OCI-LY7 (cell line): ENCODE data around the gene SOD1.

ENCODE experiments used
- EZH2phosphoT487 ChIP-seq: fragments of 200-600 bp; sonication (generic); IDR thresholded peaks from 2 replicates; pipeline ENCODE4 v1.6.1; 2018; ENCODE audit warnings: low read depth, borderline replicate concordance, mild to moderate bottlenecking, mixed run types, antibody characterized with exemption, low read length, moderate library complexity, mixed read lengths
- TF ChIP-seq, protein P1 (sequence below): fragments of 200-600 bp; sonication (generic); conservative IDR thresholded peaks from 2 replicates; pipeline ENCODE4 v1.5.1; 2014; ENCODE audit warnings: mild to moderate bottlenecking, antibody characterized with exemption, low read length, moderate library complexity, mixed read lengths

DNA sequence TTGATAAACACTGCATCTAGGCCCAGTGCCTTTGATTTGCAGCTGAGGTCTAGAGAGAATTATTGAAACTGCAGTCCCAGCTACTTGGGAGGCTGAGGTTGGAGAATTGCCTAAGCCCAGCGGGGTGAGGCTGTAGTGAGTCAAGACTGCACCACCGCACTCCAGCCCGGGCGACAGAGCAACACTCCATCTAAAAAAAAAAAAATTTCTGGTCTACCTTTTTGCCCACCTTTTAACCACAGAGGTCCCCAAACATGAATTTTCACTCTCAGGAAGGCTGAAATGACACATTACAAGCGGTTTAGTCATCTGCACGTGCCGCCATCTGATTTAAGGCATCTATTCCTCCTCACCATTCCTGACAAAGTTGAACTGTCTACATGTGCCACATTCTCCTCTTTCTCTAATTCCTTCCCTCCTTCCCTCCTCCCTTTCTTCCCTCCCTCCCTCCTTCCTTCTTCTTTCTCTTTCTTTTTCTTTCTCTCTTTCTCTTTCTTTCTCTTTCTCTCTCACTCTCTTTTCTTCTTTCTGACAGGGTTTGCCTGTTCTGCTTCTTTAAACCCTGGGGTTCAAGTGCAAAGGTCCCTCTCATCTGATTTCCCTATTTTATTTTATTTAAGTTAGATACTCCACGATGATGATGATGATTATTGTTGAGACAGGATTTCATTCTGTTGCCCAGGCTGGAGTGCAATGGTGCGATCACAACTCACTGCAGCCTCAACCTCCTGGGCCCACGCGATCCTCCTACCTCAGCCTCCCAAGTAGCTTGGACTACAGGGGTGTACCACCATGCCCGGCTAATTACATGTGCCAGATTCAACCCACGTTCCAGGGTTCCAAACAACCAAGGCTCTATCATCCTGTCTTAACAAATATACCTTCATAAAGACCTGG is 3.0 kb upstream of the SOD1 start:
- TF ChIP-seq, protein P1, sequence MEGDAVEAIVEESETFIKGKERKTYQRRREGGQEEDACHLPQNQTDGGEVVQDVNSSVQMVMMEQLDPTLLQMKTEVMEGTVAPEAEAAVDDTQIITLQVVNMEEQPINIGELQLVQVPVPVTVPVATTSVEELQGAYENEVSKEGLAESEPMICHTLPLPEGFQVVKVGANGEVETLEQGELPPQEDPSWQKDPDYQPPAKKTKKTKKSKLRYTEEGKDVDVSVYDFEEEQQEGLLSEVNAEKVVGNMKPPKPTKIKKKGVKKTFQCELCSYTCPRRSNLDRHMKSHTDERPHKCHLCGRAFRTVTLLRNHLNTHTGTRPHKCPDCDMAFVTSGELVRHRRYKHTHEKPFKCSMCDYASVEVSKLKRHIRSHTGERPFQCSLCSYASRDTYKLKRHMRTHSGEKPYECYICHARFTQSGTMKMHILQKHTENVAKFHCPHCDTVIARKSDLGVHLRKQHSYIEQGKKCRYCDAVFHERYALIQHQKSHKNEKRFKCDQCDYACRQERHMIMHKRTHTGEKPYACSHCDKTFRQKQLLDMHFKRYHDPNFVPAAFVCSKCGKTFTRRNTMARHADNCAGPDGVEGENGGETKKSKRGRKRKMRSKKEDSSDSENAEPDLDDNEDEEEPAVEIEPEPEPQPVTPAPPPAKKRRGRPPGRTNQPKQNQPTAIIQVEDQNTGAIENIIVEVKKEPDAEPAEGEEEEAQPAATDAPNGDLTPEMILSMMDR: no peak
- no peak for TF ChIP-seq EZH2phosphoT487
